B cell (primary cell): Measurements from ENCODE around the gene ATP6V0A1.
"Not testable (repeated sequence)": the region's sequence is repeated elsewhere in the genome, so short reads cannot be mapped to it uniquely, and the experiment has no call there.

Experiments used
- EZH2 ChIP-seq: IDR thresholded peaks from 2 replicates; pipeline ENCODE4 v1.6.1; 2012; ENCODE audit warnings: borderline replicate concordance, low read depth, mild to moderate bottlenecking, moderate library complexity, low read length; ENCODE audit not compliant: insufficient read depth, poor library complexity, severe bottlenecking
- TF ChIP-seq, protein P1 (sequence below): fragments of 200-600 bp; IDR thresholded peaks from one replicate; pipeline ENCODE4 v1.8.0; 2022; ENCODE audit warnings: antibody characterized with exemption, mild to moderate bottlenecking

GRCh38 chr17:42545755-42546505 is 87.3 kb downstream of the ATP6V0A1 start:
- TF ChIP-seq, protein P1, sequence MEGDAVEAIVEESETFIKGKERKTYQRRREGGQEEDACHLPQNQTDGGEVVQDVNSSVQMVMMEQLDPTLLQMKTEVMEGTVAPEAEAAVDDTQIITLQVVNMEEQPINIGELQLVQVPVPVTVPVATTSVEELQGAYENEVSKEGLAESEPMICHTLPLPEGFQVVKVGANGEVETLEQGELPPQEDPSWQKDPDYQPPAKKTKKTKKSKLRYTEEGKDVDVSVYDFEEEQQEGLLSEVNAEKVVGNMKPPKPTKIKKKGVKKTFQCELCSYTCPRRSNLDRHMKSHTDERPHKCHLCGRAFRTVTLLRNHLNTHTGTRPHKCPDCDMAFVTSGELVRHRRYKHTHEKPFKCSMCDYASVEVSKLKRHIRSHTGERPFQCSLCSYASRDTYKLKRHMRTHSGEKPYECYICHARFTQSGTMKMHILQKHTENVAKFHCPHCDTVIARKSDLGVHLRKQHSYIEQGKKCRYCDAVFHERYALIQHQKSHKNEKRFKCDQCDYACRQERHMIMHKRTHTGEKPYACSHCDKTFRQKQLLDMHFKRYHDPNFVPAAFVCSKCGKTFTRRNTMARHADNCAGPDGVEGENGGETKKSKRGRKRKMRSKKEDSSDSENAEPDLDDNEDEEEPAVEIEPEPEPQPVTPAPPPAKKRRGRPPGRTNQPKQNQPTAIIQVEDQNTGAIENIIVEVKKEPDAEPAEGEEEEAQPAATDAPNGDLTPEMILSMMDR: not testable (repeated sequence)
- not testable (repeated sequence) for TF ChIP-seq EZH2
